ENCODE results near the gene ESR1.

The ESR1 gene

DNA sequence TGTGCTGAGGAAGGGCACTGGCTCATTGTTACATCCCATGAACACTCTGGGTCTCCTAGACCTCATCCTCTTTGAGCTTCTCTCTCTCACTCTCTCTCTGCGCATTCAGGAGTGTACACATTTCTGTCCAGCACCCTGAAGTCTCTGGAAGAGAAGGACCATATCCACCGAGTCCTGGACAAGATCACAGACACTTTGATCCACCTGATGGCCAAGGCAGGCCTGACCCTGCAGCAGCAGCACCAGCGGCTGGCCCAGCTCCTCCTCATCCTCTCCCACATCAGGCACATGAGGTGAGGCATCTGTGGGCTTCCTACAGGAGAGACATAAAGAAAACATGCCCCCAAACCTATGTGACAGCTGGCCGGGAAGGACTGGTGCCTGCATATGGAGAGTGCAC is 286.8 kb downstream of the ESR1 start:
- DNase-seq (ENCODE audit: low spot score) = no peak

DNA sequence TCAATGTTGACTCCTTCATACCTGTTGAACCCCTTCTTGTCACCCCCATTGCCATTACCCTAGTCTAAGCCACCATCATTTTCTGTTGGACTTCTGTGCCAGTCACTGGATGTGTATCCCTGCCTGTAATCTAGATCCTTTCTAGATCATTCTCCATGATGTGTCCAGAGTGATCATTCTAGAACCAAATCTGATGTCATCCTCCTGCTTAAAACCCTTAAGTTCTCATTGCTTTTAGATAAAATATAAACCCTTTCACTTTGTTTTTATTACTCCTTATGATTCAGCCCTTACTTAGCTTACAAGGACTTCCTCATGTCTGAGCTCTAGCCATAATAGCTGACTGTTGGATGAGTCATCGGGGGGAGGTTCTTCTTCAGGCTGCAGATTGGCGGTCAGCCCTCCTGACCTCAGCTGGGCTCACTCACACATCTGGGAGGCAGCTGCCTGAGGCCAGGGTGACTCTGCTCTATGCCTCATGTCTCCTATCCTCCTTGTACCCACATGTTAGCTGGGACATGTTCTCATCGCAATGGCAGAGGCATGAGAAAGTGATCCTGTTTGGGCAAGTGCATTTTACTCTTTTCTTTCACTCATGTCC is 287.6 kb downstream of the ESR1 start:
- peak; percentile 99 for DNase-seq (ENCODE audit: low spot score)

DNA sequence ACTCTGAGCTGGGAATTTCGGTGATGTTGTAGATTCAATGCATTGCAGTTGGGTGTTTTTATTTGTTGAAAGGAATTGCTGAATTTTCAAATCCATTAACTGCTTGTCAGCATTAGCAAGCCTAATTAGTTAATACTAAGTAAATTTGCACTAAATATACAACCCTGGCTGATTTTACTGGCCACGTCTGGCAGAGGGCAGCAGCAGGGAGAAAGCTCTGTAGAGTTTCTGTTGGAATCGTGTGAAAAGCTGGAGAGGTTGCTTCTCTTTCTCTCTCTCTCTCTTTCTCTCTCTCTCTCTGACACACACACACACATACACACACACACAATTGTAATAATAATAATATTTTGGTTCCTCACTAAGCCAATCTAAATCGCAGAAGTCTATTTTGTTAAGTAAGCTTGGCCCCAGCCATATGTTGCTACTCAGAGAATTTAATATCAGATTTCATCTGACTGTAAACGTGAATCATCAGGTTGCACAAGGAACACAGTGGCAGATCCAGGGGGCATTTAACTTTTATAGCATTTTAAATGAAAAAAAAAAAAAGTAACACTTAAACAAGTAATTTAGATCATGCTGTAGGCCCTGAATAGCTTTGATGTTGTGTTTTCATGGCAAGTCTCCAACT is 289.5 kb downstream of the ESR1 start:
- DNase-seq (ENCODE audit: low spot score) = no peak

DNA sequence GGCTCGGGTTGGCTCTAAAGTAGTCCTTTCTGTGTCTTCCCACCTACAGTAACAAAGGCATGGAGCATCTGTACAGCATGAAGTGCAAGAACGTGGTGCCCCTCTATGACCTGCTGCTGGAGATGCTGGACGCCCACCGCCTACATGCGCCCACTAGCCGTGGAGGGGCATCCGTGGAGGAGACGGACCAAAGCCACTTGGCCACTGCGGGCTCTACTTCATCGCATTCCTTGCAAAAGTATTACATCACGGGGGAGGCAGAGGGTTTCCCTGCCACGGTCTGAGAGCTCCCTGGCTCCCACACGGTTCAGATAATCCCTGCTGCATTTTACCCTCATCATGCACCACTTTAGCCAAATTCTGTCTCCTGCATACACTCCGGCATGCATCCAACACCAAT is 291.2 kb downstream of the ESR1 start:
- no peak for DNase-seq (ENCODE audit: low spot score)

DNA sequence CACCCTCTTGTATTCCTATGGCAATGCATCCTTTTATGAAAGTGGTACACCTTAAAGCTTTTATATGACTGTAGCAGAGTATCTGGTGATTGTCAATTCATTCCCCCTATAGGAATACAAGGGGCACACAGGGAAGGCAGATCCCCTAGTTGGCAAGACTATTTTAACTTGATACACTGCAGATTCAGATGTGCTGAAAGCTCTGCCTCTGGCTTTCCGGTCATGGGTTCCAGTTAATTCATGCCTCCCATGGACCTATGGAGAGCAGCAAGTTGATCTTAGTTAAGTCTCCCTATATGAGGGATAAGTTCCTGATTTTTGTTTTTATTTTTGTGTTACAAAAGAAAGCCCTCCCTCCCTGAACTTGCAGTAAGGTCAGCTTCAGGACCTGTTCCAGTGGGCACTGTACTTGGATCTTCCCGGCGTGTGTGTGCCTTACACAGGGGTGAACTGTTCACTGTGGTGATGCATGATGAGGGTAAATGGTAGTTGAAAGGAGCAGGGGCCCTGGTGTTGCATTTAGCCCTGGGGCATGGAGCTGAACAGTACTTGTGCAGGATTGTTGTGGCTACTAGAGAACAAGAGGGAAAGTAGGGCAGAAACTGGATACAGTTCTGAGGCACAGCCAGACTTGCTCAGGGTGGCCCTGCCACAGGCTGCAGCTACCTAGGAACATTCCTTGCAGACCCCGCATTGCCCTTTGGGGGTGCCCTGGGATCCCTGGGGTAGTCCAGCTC is 292.1 kb downstream of the ESR1 start:
- DNase-seq (ENCODE audit: low spot score) = no peak

DNA sequence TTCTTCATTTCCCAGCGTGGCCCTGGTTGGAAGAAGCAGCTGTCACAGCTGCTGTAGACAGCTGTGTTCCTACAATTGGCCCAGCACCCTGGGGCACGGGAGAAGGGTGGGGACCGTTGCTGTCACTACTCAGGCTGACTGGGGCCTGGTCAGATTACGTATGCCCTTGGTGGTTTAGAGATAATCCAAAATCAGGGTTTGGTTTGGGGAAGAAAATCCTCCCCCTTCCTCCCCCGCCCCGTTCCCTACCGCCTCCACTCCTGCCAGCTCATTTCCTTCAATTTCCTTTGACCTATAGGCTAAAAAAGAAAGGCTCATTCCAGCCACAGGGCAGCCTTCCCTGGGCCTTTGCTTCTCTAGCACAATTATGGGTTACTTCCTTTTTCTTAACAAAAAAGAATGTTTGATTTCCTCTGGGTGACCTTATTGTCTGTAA is 292.7 kb downstream of the ESR1 start:
- DNase-seq (ENCODE audit: low spot score) = no peak

DNA sequence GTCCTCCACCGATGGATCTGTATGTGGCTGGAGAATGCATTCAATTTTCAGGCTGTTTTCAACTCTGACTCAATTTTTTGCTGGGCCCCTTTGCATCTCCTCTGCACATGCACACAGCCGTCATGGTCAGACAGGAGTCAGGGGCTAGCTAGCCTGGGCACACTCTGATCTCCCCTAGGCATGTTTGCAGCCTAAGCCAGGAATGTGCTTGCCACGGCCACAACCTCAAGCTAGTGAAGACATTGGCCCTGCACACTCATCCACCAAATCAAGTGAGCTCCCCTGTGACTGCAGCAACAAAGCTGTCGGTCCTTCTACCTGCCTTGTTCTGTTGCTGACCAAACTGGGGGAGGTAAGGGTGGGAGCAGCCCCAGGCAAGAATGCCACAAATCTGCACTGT is 300.5 kb downstream of the ESR1 start:
- no peak for DNase-seq (ENCODE audit: low spot score)

DNA sequence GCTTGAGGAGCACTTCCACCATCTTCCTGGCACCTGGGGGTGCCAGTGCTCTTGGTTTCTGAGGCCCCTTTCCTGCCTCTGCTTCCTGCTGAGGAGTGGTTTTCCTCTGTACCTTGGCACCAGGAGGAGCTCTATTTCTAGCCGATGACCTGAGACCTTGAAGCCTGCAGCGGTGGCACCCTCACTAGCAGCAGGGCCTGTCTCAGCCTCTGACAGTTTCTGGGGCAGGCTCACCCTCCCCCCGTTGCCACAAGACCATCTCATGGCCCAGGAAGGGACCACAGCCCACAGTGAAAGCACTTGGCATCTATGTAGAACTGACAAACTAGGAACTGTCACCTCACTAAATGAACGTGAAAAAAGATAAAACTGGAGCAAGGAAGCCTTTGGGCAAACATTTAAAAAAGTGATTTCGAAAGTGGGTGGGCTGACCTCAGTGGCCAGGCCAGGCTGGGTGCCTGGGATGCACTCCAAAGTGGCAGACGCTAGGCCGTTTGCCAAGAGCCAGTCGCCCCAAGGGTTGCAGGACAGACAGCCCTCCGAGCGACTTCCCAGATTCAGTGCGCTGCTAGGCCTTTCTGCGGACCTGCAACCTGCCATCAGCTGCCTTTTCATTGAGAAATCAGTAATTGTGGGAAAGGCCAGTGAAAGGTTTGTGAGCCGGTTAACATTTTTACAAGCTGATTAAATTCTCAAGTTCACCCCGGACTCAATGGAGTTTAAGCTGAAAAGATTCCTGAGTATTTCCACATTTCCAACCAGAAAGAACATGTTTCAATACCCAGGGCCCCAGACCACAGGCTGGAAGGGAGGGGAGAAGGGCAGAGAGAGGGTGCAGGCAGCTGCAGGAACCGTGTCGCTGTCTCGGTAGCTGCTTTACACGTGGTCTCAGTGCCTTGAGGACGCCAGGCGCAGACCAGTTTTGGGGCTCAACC is 303.7 kb downstream of the ESR1 start:
- DNase-seq (ENCODE audit: low spot score) = no peak

DNA sequence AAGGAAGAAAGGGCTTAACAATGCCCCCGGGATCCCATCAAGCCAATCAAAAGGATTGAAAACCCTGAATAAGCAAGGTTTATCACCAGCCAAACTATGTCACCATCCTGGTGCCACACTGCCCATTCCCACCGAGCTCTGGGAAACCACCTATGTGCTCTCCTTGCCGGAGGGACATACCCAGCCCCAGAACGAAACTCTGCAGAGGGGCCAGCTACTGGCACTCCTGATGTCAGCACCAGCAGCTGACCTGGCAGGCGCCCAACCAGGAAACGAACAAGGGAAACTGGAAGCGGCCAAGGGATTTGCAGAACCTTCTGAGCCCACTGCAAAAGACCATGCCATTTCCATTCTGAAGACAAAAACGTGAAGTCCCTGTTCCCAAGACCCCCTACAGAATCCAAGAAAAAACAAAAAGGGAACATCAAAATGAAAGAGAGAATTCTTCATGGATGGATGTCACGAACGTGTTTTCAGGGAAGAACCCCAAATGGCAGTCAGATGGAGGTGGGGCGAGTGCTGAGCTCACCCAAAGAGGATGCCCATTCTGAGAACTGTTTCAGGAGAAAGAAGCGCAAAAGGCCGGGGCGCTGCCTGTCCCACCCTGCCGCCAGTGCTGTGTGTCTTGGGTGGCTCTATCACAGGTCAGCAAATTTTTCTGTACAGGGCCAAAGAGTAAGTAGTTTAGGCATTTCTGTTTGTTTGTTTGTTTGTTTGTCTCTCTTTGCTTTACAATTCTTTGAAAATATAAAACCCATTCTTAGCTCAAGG is 305.2 kb downstream of the ESR1 start:
- DNase-seq (ENCODE audit: low spot score) = peak; percentile 62

DNA sequence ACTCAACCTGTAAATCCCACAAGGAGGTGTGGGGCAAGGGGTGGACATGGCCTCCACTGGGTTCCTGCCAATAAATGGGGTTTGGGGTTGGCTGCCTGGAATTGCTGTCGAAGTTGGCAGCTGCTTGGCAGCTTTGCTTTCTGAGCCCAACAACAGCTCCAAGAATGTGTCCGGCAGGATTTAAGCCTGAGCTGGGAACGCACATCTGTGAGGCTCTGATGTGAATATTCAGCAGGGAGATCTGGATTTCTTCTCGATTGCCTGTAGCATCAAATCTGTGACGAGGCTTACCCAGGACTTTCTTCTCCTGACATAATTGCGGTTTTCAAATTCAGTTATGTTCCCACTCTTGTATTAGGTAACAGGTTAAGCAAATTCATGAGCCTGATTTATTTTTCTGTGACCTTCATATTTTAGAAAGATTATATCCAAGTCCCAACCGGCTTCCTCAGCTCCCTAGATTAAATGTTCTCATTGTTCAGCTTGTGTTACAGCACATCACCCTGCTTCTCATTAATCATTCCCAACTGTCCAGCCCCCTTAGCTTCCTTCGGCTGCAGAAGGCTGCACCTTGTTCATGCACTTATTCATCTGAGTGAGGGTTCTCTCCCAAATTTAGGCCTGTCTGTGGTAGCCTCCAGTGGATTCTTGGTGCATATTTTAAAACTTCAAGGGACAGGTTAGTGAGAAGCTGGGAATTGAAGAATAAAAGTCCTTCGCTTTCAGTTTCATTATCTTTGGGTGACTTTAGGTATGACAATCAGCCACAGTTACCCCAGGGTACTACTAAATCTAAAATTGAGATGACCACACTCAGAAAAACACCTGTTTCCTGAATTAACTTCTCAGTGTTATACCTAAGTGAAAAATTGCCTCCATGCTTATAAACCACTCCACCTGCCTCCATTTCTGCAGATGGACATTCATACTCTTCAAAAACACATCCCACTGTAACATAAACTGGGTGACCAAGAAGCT is 310.0 kb downstream of the ESR1 start:
- DNase-seq (ENCODE audit: low spot score) = peak; percentile 6

DNA sequence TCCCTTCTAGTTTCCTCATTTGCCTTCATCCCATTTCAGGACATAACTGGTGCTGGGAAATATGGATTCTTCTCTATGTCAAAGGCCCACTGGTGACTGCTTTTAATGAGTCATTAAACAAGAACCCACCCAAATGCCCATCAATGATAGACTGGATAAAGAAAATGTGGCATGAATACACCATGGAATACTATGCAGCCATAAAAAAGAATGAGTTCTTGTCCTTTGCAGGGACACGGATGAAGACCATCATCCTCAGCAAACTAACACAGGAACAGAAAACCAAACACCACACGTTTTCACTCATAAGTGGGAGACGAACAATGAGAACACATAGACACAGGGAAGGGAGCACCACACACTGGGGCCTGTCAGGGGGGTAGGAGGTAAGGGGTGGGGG is 310.7 kb downstream of the ESR1 start:
- DNase-seq (ENCODE audit: low spot score) = no peak

DNA sequence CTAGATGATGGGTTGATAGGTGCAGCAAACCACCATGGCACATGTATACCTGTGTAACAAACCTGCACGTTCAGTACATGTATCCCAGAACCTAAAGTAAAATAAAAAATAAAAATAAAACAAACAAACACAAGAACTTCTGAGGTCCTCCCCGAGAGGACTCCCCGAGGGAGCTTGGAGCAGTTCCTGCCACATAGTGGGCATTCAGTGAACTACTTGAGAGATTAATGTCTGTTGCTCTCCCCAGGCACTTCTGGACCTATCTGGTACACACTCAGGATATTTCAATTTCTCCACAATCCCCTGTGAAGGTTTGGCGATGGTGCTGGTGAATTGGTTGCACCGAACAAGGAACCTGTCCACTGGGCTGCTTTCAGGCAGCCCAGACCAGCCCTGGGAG is 311.2 kb downstream of the ESR1 start:
- no peak for DNase-seq (ENCODE audit: low spot score)

DNA sequence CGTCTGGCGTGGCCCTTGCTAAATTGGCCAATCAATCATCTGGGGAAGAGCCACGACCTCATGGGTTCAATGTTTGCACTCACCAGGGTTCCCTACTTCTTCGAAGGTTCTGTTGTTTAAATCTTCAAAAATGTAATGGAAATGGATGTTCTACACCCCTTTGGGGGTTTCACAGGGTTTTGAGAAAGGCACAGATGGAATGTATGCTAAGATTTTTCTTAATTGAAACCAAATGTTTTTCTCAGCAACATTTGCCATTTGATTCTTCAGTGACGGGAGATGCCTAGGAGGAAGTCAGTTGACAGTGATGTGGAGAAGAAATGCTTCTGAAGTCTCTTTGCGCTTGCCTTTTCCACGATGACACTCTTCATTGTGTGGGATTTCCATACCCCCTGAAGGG is 312.3 kb downstream of the ESR1 start:
- DNase-seq (ENCODE audit: low spot score) = no peak

DNA sequence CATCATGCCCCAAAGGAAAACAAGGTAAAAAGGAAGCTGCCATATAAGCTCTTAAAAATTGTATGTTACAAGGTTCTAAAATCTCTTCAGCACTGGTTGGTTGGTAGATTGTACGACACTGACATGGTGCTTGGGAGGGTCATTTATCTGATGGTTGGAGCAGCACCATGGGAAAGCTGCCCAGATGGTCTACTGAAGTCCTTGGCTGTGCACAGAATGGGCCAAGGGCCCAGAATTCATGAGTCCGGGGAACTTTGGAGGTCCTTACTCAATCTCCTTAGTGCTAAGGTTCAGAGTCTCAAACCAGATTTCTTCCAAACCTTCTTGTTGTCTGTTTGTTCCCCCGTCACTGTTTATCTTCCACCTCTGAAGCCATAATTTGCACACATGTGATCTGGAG is 314.4 kb downstream of the ESR1 start:
- no peak for DNase-seq (ENCODE audit: low spot score)

DNA sequence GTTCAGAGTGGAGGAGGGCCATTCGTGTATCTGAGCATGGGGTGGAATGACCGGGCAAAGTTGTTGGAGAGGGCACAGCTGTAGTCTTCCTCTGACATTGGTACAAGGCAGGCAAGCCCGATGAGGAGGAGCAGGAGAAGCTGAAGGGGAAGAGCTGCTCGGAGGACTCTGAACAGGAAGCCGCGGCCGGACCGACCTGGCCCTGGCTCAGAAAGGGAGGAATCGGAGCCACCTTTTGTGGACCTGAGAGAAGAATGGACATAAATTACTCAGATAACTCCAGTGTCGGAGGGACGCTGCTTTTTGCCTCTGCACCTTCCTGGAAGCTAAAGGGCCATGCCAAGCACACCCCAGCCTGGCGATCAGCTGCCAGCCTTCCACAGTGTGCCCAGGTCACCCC is 315.0 kb downstream of the ESR1 start:
- no peak for DNase-seq (ENCODE audit: low spot score)

DNA sequence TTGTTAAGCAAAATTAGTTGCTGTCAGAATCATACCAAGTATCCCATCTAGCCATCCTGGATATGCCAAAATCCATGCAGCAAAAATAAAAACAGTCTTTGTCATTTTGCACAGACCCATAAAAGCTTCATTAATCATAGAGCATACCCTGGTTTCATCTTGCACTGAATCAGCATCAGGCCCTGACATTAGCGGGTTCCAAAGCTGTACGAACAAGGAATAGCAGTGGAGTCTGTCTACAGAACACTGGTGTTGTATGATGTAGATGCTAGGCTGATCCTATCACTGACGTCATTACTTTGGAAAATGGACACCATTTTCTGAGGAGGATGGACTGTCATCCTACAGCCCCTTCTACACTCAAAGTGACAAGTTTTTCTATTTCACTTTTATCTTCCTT is 315.6 kb downstream of the ESR1 start:
- no peak for DNase-seq (ENCODE audit: low spot score)

DNA sequence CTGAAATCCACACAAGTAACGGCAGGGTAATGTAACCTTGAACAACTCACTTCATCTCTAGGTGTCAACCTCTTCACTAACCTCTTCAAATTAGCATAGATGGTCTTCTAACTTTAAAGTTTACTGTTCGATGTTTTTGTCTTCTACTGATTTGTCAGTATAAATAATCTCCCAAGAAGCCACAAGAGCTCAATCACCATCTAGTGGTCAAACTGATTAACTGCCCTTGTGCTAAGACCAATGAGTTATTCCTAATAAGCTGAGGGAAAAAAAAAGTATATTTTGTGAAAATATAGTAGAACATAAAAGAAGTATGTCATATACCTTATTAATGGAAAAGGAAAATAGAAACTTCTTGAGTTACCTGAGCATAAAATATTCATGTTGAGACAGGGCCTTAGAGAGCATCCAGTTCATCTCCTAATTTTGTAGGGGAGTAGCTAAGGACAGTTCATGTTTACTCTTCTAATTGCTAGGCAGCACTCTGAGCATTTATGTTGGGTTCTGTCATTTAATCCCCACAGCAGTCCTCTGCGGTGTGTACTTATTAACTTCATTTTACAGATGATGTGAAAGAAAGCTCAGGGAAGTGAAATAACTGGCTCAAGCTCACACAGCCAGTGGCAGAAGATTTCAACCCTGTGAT is 317.1 kb downstream of the ESR1 start:
- peak; percentile 63 for DNase-seq (ENCODE audit: low spot score)

DNA sequence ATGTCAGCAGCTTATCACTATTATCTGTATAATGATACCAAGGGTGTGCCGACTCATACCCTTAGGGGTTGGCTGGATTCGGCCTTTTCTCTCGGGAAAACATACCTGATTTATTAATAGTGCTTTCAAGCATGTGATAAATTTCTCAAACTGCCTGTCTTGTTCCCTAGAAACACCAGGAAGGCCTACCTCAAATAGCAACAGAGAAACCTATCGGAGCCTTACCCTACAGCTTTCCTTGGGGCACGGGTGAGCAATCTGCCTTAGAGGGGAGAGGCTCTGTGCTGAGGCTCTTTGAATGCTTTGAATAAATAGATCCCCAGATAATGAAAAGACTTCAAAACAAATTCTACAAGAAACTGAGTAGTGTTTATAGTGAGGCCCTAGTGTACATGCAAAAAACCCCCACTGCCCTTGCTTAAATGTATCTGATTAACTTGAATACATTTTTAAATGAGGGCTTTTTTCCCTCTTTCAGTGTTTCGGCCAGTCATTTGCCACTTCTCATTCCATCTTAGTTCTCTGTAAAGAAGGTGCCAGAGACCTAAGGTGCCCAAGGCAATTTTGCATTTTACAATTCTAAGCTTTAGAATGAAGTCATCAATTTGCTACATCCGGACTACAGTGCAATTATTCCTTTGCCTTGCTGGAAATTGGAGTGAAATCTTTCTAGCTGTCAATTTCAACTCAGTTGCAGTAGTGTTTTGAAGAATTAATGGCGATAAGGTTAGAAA is 320.1 kb downstream of the ESR1 start:
- DNase-seq (ENCODE audit: low spot score) = peak; percentile 9

DNA sequence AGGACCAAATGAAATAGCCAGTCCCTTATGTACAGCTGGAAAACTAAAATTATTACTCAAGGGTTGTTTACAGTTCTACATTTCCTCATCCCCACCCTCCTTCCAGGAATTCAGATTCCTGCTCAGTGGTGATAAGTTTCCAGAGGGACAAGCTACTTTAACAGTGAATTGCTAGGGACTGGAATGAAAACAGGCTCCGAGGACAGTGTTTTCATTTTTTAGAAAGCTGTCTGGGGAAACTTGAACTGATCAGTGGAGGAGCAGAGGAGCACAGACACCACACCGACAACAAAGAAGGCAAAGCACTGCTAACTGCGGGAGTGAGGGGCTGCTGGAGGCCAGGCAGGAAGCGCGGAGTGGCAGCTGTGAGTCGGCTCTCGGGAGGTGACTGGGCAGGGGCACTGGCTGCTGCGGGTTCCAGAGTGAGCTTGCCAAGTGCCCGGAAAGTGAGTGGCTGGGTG is 322.2 kb downstream of the ESR1 start:
- no peak for DNase-seq (ENCODE audit: low spot score)
